ENCODE data around the gene CA7.
"Not testable (repeated sequence)": the region's sequence is repeated elsewhere in the genome, so short reads cannot be mapped to it uniquely, and the experiment has no call there.

Gene CA7

GRCh38 chr16:66847533-66848067 lies 3.4 kb downstream of the CA7 start:
- DNase-seq, result no peak

- no peak for DNase-seq
These were observed 4.0 kb downstream of the CA7 start for GRCh38 chr16:66848172-66848571.

- no peak for DNase-seq
These were observed 4.8 kb downstream of the CA7 start for GRCh38 chr16:66849021-66849420.

GRCh38 chr16:66849549-66849948 lies 5.3 kb downstream of the CA7 start:
- no peak for DNase-seq

GRCh38 chr16:66850115-66850815 lies 6.1 kb downstream of the CA7 start:
- no peak for DNase-seq

GRCh38 chr16:66851166-66851964 lies 7.2 kb downstream of the CA7 start:
- no peak for DNase-seq

GRCh38 chr16:66853261-66854139 lies 9.3 kb downstream of the CA7 start:
- no peak for DNase-seq

GRCh38 chr16:66856184-66856730 lies 12.0 kb downstream of the CA7 start:
- no peak for DNase-seq

- no peak for DNase-seq
These were observed 12.6 kb downstream of the CA7 start for GRCh38 chr16:66856801-66857200.

GRCh38 chr16:66857437-66857836 lies 13.2 kb downstream of the CA7 start:
- DNase-seq, result no peak

- DNase-seq, result no peak
These were observed 14.7 kb downstream of the CA7 start for GRCh38 chr16:66858740-66859396.

- DNase-seq, result no peak
These were observed 15.3 kb downstream of the CA7 start for GRCh38 chr16:66859397-66860068.

- no peak for DNase-seq
These were observed 17.9 kb downstream of the CA7 start for GRCh38 chr16:66862023-66862520.

- no peak for DNase-seq
These were observed 19.5 kb downstream of the CA7 start for GRCh38 chr16:66863707-66864106.

GRCh38 chr16:66869424-66869823 lies 25.2 kb downstream of the CA7 start:
- no peak for DNase-seq

GRCh38 chr16:66871363-66871762 lies 27.1 kb downstream of the CA7 start:
- DNase-seq, result not testable (repeated sequence)

GRCh38 chr16:66871840-66872239 lies 27.6 kb downstream of the CA7 start:
- no peak for DNase-seq

GRCh38 chr16:66872559-66872942 lies 28.3 kb downstream of the CA7 start:
- DNase-seq, result no peak

- peak; percentile 90 for DNase-seq
These were observed 28.9 kb downstream of the CA7 start for GRCh38 chr16:66872943-66873684.

- no peak for DNase-seq
These were observed 29.5 kb downstream of the CA7 start for GRCh38 chr16:66873685-66874055.

Data from activated gamma-delta T cell treated with Interleukin-2 at 50 U/mL for 16 hours (primary cell).